GM18505 (cell line): Measurements from ENCODE around the gene ESPL1.

ENCODE experiments used
- ATAC-seq: cut with Tn5 transposase; IDR thresholded peaks from one replicate; pipeline ENCODE4 v1.9.1; 2021; ENCODE audit not compliant: unreplicated experiment
- POLR2A ChIP-seq: IDR thresholded peaks from 4 replicates; pipeline ENCODE4 v1.6.1; 2011; ENCODE audit warnings: borderline replicate concordance; ENCODE audit not compliant: insufficient read depth, insufficient read length; ENCODE audit errors: extremely low read depth

The ESPL1 gene

GRCh38 chr12:53224897-53225634 is 43.0 kb upstream of the ESPL1 start:
- no peak for ATAC-seq

GRCh38 chr12:53225635-53226424 is 42.3 kb upstream of the ESPL1 start:
- no peak for TF ChIP-seq POLR2A
- no peak for ATAC-seq

More at GRCh38 chr12:53224897-53225634, 43.0 kb upstream of the ESPL1 start:
- no peak for TF ChIP-seq POLR2A

GRCh38 chr12:53226815-53227214 is 41.3 kb upstream of the ESPL1 start:
- no peak for TF ChIP-seq POLR2A
- ATAC-seq, result no peak

- TF ChIP-seq POLR2A, result no peak
- no peak for ATAC-seq
Observed at GRCh38 chr12:53227341-53227740, 40.8 kb upstream of the ESPL1 start.

- no peak for ATAC-seq
- no peak for TF ChIP-seq POLR2A
Observed at GRCh38 chr12:53227836-53228235, 40.3 kb upstream of the ESPL1 start.

- no peak for ATAC-seq
- no peak for TF ChIP-seq POLR2A
Observed at GRCh38 chr12:53229454-53229853, 38.6 kb upstream of the ESPL1 start.

- no peak for TF ChIP-seq POLR2A
- no peak for ATAC-seq
Observed at GRCh38 chr12:53230108-53230845, 37.8 kb upstream of the ESPL1 start.

- TF ChIP-seq POLR2A, result no peak
- no peak for ATAC-seq
Observed at GRCh38 chr12:53231671-53231920, 36.5 kb upstream of the ESPL1 start.

- no peak for TF ChIP-seq POLR2A
- no peak for ATAC-seq
Observed at GRCh38 chr12:53231921-53232645, 36.0 kb upstream of the ESPL1 start, which contains the start of gene RARG. Gene RARG (minus strand): TSS chr12:53232209. CDS start chr12:53227545, 4,664 bp downstream.

- TF ChIP-seq POLR2A, result no peak
Observed at GRCh38 chr12:53232646-53233461, 35.2 kb upstream of the ESPL1 start.

GRCh38 chr12:53233671-53234121 is 34.4 kb upstream of the ESPL1 start:
- TF ChIP-seq POLR2A, result no peak

More at GRCh38 chr12:53232646-53233461, 35.2 kb upstream of the ESPL1 start:
- no peak for ATAC-seq

GRCh38 chr12:53234271-53234914 is 33.7 kb upstream of the ESPL1 start:
- no peak for ATAC-seq
- TF ChIP-seq POLR2A, result no peak

More at GRCh38 chr12:53233671-53234121, 34.4 kb upstream of the ESPL1 start:
- ATAC-seq, result no peak
